Upper lobe of left lung (tissue), 6 donors: ENCODE data around the gene LRIG2. TPM values are rescaled to one million over a fixed set of nuclear protein-coding genes. Genes with fewer than 3 reads are reported as not detected.
A peak's percentile ranks its signal among the peaks of the same experiment; 100 is the strongest.
"Not testable (repeated sequence)": the region's sequence is repeated elsewhere in the genome, so short reads cannot be mapped to it uniquely, and the experiment has no call there.

Experiments used
- ATAC-seq, 2 donors: fragments of 200-7000 bp; cut with Tn5 transposase; one replicate each; pipeline ENCODE4 v1.9.1; 2022; ENCODE audit warnings: mild to moderate bottlenecking in 2 of 2, moderate library complexity in 2 of 2; ENCODE audit not compliant: low FRiP score in 2 of 2
- DNase-seq, 2 donors: peaks; one replicate each; pipeline ENCODE4 v3.0.0-alpha.2; 2019 to 2020
- H3K27ac ChIP-seq, 4 donors: fragments of 200-600 bp; sonication (generic); one replicate each; pipeline ENCODE4 v1.5.1; 2016 to 2019
- H3K27me3 ChIP-seq, 4 donors: fragments of 200-600 bp; sonication (generic); one replicate each; pipeline ENCODE4 v1.5.1; 2017 to 2019
- H3K36me3 ChIP-seq, 4 donors: fragments of 200-600 bp; sonication (generic); one replicate each; pipeline ENCODE4 v1.5.1; 2016 to 2019
- H3K4me1 ChIP-seq, 4 donors: fragments of 200-600 bp; sonication (generic); one replicate each; pipeline ENCODE4 v1.5.1; 2018 to 2019
- H3K4me3 ChIP-seq, 4 donors: fragments of 200-600 bp; sonication (generic); one replicate each; pipeline ENCODE4 v1.5.1; 2017 to 2019; ENCODE audit warnings: mild to moderate bottlenecking in 2 of 4, moderate library complexity in 1 of 4
- H3K9me3 ChIP-seq, 4 donors: fragments of 200-600 bp; sonication (generic); one replicate each; pipeline ENCODE4 v1.5.1; 2018 to 2019
- CTCF ChIP-seq, 6 experiments: fragments of 450-650 bp in 4 of 6; fragments of 200-600 bp in 2 of 6; sonication (generic) in 2 of 6; IDR thresholded peaks; one replicate each; pipeline ENCODE4 v1.5.1; 2016 to 2019; ENCODE audit warnings: antibody characterized with exemption in 6 of 6
- EP300 ChIP-seq, 4 donors: sonication (generic); formaldehyde crosslinking; IDR thresholded peaks; one replicate each; pipeline ENCODE4 v1.5.1; 2017; ENCODE audit warnings: antibody characterized with exemption in 4 of 4, control low read depth in 2 of 4
- POLR2A ChIP-seq, 4 donors: fragments of 450-650 bp; IDR thresholded peaks; one replicate each; pipeline ENCODE4 v1.5.1; 2016 to 2017; ENCODE audit warnings: antibody characterized with exemption in 4 of 4, mild to moderate bottlenecking in 2 of 4
- POLR2AphosphoS5 ChIP-seq, 2 donors: sonication (generic); formaldehyde crosslinking; IDR thresholded peaks; one replicate each; pipeline ENCODE4 v1.5.1; 2017; ENCODE audit warnings: antibody characterized with exemption in 2 of 2
- WGBS, 2 donors: methylation state at CpG; one replicate each; pipeline ENCODE4 v1.1.5; 2017 to 2018; 5-methylcytosine and 5-hydroxymethylcytosine counted together
- total RNA-seq, 6 donors: library from RNA; depleted of rRNA in 4 of 6; stranded (reverse); fragments of >200 nt in 4 of 6; gene quantifications; one replicate each; pipeline versions ENCODE4 v1.1.0 to v1.2.1, GENCODE V29; 2016 to 2021
- donor health status: DM: no; HTN: no; CAD: no; lungs with moderate emphysema.
- donor health status: DM: no; HTN: yes; CAD: no; lungs with severe emphysema.

The LRIG2 gene
- 10 to 100 TPM in 4 of 6 donors, 1 to 10 TPM in 2; 4.2 to 21.1 (median 11.8) TPM for total RNA-seq

- 0% methylated on average over 37 to 49 of the region's 49 CpGs for WGBS, 2 donors
- DNase-seq, result peak; percentile 99
- peak; percentile 67 to 91 (median 86) for TF ChIP-seq CTCF (IDR thresholded peaks at IDR 0.05)
- peak; percentile 94 to 95 for TF ChIP-seq POLR2AphosphoS5 (IDR thresholded peaks at IDR 0.05)
- peak; percentile 63 to 97 (median 88) for TF ChIP-seq POLR2A (IDR thresholded peaks at IDR 0.05)
- TF ChIP-seq EP300 (IDR thresholded peaks at IDR 0.05), result no peak
- Histone ChIP-seq H3K27ac (peak within 1 kb of the TSS; percentile 86 to 94 (median 90)), H3K4me1 (peaks cover 21 to 38% (median 24%) of the 10 kb centered on the region in 4 donors), H3K36me3 (peaks cover 0 to 13% (median 0%) of the 10 kb centered on the region in 4 donors), H3K9me3 (no peaks in the 10 kb centered on the region), H3K27me3 (no peaks in the 10 kb centered on the region), H3K4me3 (peak within 1 kb of the TSS; percentile 82 to 90 (median 85))
- ATAC-seq, result peak; percentile 100
Measured at GRCh38 chr1:113072757-113073478, at the start of gene LRIG2. LRIG2 (plus strand) TSS chr1:113073198; CDS start chr1:113073407, 209 bp downstream.

- ATAC-seq, result not testable (repeated sequence)
Measured at GRCh38 chr1:113023316-113023715, 49.7 kb upstream of the LRIG2 start.

GRCh38 chr1:113027007-113027406, 46.0 kb upstream of the LRIG2 start:
- Histone ChIP-seq H3K27me3 (no peaks in the 10 kb centered on the region), H3K36me3 (no peaks in the 10 kb centered on the region), H3K4me3 (no peak overlapping the region), H3K4me1 (no peaks in the 10 kb centered on the region), H3K27ac (no peak overlapping the region), H3K9me3 (no peaks in the 10 kb centered on the region)
- ATAC-seq, result no peak
- no peak for TF ChIP-seq POLR2A (IDR thresholded peaks at IDR 0.05)
- TF ChIP-seq POLR2AphosphoS5 (IDR thresholded peaks at IDR 0.05), result no peak
- no peak for TF ChIP-seq CTCF (IDR thresholded peaks at IDR 0.05)
- TF ChIP-seq EP300 (IDR thresholded peaks at IDR 0.05), result no peak
- 82 to 83% methylated on average over 5 of the region's 5 CpGs for WGBS, 2 donors
- DNase-seq, result no peak

More at GRCh38 chr1:113023316-113023715, 49.7 kb upstream of the LRIG2 start:
- H3K27me3 ChIP-seq, H3K4me1 ChIP-seq, H3K4me3 ChIP-seq, H3K27ac ChIP-seq, H3K36me3 ChIP-seq, H3K9me3 ChIP-seq, DNase-seq: not testable (repeated sequence)
- 96 to 98% methylated on average over 4 of the region's 4 CpGs for WGBS, 2 donors

- no peak overlapping the region for H3K4me3 ChIP-seq
- H3K27ac ChIP-seq, result no peak overlapping the region
- H3K27me3 ChIP-seq, result no peaks in the 10 kb centered on the region
- H3K9me3 ChIP-seq, result no peaks in the 10 kb centered on the region
- ATAC-seq (no peak), DNase-seq (no peak)
- no peaks in the 10 kb centered on the region for H3K36me3 ChIP-seq
- TF ChIP-seq CTCF (IDR thresholded peaks at IDR 0.05), result no peak
- no peak for TF ChIP-seq POLR2A (IDR thresholded peaks at IDR 0.05)
- TF ChIP-seq EP300 (IDR thresholded peaks at IDR 0.05), result no peak
- TF ChIP-seq POLR2AphosphoS5 (IDR thresholded peaks at IDR 0.05), result no peak
- H3K4me1 ChIP-seq, result no peaks in the 10 kb centered on the region
Measured at GRCh38 chr1:113027449-113027848, 45.5 kb upstream of the LRIG2 start.

- H3K4me3 ChIP-seq, result no peak overlapping the region
- ATAC-seq, result no peak
- TF ChIP-seq EP300 (IDR thresholded peaks at IDR 0.05) (no peak), CTCF (IDR thresholded peaks at IDR 0.05) (no peak), POLR2AphosphoS5 (IDR thresholded peaks at IDR 0.05) (no peak), POLR2A (IDR thresholded peaks at IDR 0.05) (no peak)
- 39 to 48% methylated on average over 1 of the region's 1 CpG for WGBS, 2 donors
- H3K36me3 ChIP-seq, result no peaks in the 10 kb centered on the region
- DNase-seq, result no peak
- no peaks in the 10 kb centered on the region for H3K4me1 ChIP-seq
- no peaks in the 10 kb centered on the region for H3K27me3 ChIP-seq
- no peaks in the 10 kb centered on the region for H3K9me3 ChIP-seq
- no peak overlapping the region for H3K27ac ChIP-seq
Measured at GRCh38 chr1:113029822-113030221, 43.2 kb upstream of the LRIG2 start.
